CD4-positive, alpha-beta memory T cell (primary cell): ENCODE data around the gene SOS1. TPM values are rescaled to one million over a fixed set of nuclear protein-coding genes. Genes with fewer than 3 reads are reported as not detected.
"Not testable (repeated sequence)": the region's sequence is repeated elsewhere in the genome, so short reads cannot be mapped to it uniquely, and the experiment has no call there.

ENCODE experiments used
- CTCF ChIA-PET: fragments of 350-600 bp; sonication (Branson Sonifier 250); formaldehyde crosslinking; loops from one replicate; lab custom pipeline; 2021; ENCODE audit warnings: inconsistent platforms; ENCODE audit not compliant: partially characterized antibody; lab: Charles Lee
- POLR2A ChIA-PET: fragments of 350-600 bp; sonication (Branson Sonifier 250); formaldehyde crosslinking; loops from one replicate; lab custom pipeline; 2021; ENCODE audit not compliant: partially characterized antibody; lab: Charles Lee
- DNase-seq, 5 donors: peaks; one replicate each; pipeline versions ENCODE4 v3.0.0 to v3.0.0-alpha.2; 2020 to 2022; ENCODE audit warnings: mixed read lengths in 1 of 5
- H3K27ac ChIP-seq: one replicate; pipeline ENCODE4 v1.7.0; 2013; ENCODE audit warnings: low read depth, low read length
- H3K27me3 ChIP-seq: 2 replicates; pipeline ENCODE4 v1.7.0; 2013; ENCODE audit warnings: mild to moderate bottlenecking, low read length, moderate library complexity; ENCODE audit not compliant: insufficient read depth
- H3K36me3 ChIP-seq: 2 replicates; pipeline ENCODE4 v1.7.0; 2013; ENCODE audit warnings: mild to moderate bottlenecking, low read length, moderate library complexity; ENCODE audit not compliant: insufficient read depth
- H3K4me1 ChIP-seq: 2 replicates; pipeline ENCODE4 v1.7.0; 2013; ENCODE audit warnings: mild to moderate bottlenecking, low read length, moderate library complexity; ENCODE audit not compliant: insufficient read depth
- H3K4me3 ChIP-seq, 2 donors: one replicate each; pipeline ENCODE4 v1.7.0; 2013; ENCODE audit warnings: low read length in 2 of 2, mild to moderate bottlenecking in 1 of 2
- H3K9me3 ChIP-seq, 2 donors: one replicate each; pipeline ENCODE4 v1.7.0; 2013; ENCODE audit warnings: low read length in 2 of 2, control low read depth in 1 of 2; ENCODE audit not compliant: control insufficient read depth in 1 of 2
- H3K27ac Mint-ChIP-seq, 7 donors: one replicate each; pipeline ENCODE4 v1.8.0; 2020 to 2021; ENCODE audit warnings: mixed read lengths in 7 of 7, mild to moderate bottlenecking in 6 of 7, inconsistent platforms in 3 of 7, moderate library complexity in 3 of 7
- H3K27me3 Mint-ChIP-seq, 2 donors: one replicate each; pipeline ENCODE4 v1.8.0; 2020 to 2021; ENCODE audit warnings: mixed read lengths in 2 of 2
- H3K36me3 Mint-ChIP-seq, 2 donors: one replicate each; pipeline ENCODE4 v1.8.0; 2020 to 2021; ENCODE audit warnings: mixed read lengths in 2 of 2, inconsistent platforms in 1 of 2, mild to moderate bottlenecking in 1 of 2
- H3K4me1 Mint-ChIP-seq, 4 donors: one replicate each; pipeline ENCODE4 v1.8.0; 2020 to 2021; ENCODE audit warnings: mixed read lengths in 4 of 4, mild to moderate bottlenecking in 1 of 4
- H3K4me3 Mint-ChIP-seq, 8 donors: one replicate each; pipeline ENCODE4 v1.8.0; 2020 to 2021; ENCODE audit warnings: mixed read lengths in 8 of 8, mild to moderate bottlenecking in 7 of 8, moderate library complexity in 6 of 8, inconsistent platforms in 3 of 8
- H3K9me3 Mint-ChIP-seq, 8 donors: one replicate each; pipeline ENCODE4 v1.8.0; 2020 to 2021; ENCODE audit warnings: mixed read lengths in 8 of 8, mild to moderate bottlenecking in 5 of 8, inconsistent platforms in 3 of 8, moderate library complexity in 1 of 8
- intact Hi-C: fragments of 100-400 bp; cut with micrococcal nuclease; formaldehyde crosslinking; loops from one replicate; pipeline ENCODE4 v1.15.1; 2023
- polyA plus RNA-seq, 2 donors: library from polyadenylated mRNA; unstranded; fragments of 300-500 nt; fragmentation: Illumina TruSeq; gene quantifications; one replicate each; pipeline ENCODE4 v1.2.3, GENCODE V29; 2021
- total RNA-seq, 2 experiments: library from RNA; stranded (reverse); gene quantifications; one replicate each; pipeline ENCODE4 v1.2.3, GENCODE V29; 2021

SOS1 gene
- total and polyA plus RNA-seq, 4 experiments from 2014 or later: 5.7 to 103 (median 60.0) TPM

- Mint-ChIP-seq H3K4me1 (peaks cover 0 to 11% (median 3%) of the 10 kb centered on the region in 4 donors), H3K9me3 (no peaks in the 10 kb centered on the region), H3K4me3 (no peak overlapping the region), H3K27ac (no peak overlapping the region), H3K36me3 (peaks cover 15 to 31% of the 10 kb centered on the region in 2 donors), H3K27me3 (no peaks in the 10 kb centered on the region)
- H3K36me3 ChIP-seq: peaks cover 13% of the 10 kb centered on the region
- DNase-seq: no peak
- H3K4me3 ChIP-seq: no peak overlapping the region
- H3K27ac ChIP-seq: no peak overlapping the region
- POLR2A ChIA-PET: interaction anchor here (0.6 to 4.1 kb wide), 4 partner anchors 61 to 171 kb away, joined by 3 to 31 read pairs (median 6); partner anchors contain the start of gene SOS1
- H3K27me3 ChIP-seq: no peaks in the 10 kb centered on the region
- H3K9me3 ChIP-seq: no peaks in the 10 kb centered on the region
- no peaks in the 10 kb centered on the region for H3K4me1 ChIP-seq
- intact Hi-C loops: loop anchor here (2.0 kb wide), 1 partner anchor 111 kb away; no protein-coding TSS in a partner anchor
- CTCF ChIA-PET: interaction anchor here (0.7 to 15.1 kb wide), 11 partner anchors 28 to 169 kb away, joined by 3 to 371 read pairs (median 5); partner anchors contain the start of gene SOS1
These were observed 62.8 kb downstream of the SOS1 start for GRCh38 chr2:39058101-39058500.

- peaks cover 28 to 63% of the 10 kb centered on the region in 2 donors for H3K36me3 Mint-ChIP-seq
- DNase-seq, H3K9me3 Mint-ChIP-seq, POLR2A ChIA-PET, H3K4me1 ChIP-seq, H3K27ac ChIP-seq, H3K4me3 ChIP-seq, intact Hi-C loops, H3K4me3 Mint-ChIP-seq, H3K27me3 Mint-ChIP-seq, H3K4me1 Mint-ChIP-seq, H3K27ac Mint-ChIP-seq, H3K9me3 ChIP-seq, H3K27me3 ChIP-seq: not testable (repeated sequence)
- H3K36me3 ChIP-seq: peaks cover 27% of the 10 kb centered on the region
- CTCF ChIA-PET: interaction anchor here (15.1 kb wide), 1 partner anchor 175 kb away, joined by 371 read pairs; no protein-coding TSS in a partner anchor
These were observed 68.2 kb downstream of the SOS1 start for GRCh38 chr2:39052665-39053064.

DNA sequence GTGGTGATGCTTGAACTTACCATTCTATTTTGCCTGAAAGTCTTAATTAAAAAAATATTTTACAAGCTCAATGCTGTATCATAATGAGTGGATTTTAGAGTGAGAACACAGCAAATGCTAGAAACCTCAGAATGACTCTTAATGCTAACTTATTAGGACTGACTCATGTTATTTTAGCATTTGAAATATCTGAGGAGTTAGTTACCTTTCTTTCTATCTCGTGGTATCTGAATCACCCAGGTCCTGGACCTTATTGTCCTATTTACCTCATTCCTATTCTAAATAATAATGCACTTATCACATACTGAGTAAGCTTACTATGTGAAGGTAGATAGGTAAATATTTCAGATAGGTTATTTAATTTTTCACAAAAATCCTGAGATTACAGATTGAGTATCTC, 70.7 kb downstream of the SOS1 start:
- Mint-ChIP-seq H3K36me3 (peaks cover 35 to 62% of the 10 kb centered on the region in 2 donors), H3K27me3 (no peaks in the 10 kb centered on the region), H3K27ac (no peak overlapping the region), H3K9me3 (no peaks in the 10 kb centered on the region), H3K4me3 (no peak overlapping the region), H3K4me1 (peaks cover 0 to 4% (median 0%) of the 10 kb centered on the region in 4 donors)
- intact Hi-C loops: no loop called here
- Histone ChIP-seq H3K9me3 (no peaks in the 10 kb centered on the region), H3K4me1 (no peaks in the 10 kb centered on the region), H3K27me3 (no peaks in the 10 kb centered on the region), H3K4me3 (no peak overlapping the region), H3K36me3 (peaks cover 21% of the 10 kb centered on the region), H3K27ac (no peak overlapping the region)
- ChIA-PET CTCF (interaction anchor here (0.6 to 0.8 kb wide), 2 partner anchors 179 to 248 kb away, joined by 3 read pairs; no protein-coding TSS in a partner anchor), POLR2A (no interaction called here)
- no peak for DNase-seq

GRCh38 chr2:39039072-39039471, 81.8 kb downstream of the SOS1 start:
- Mint-ChIP-seq H3K4me3 (no peak overlapping the region), H3K36me3 (peaks cover 18 to 20% of the 10 kb centered on the region in 2 donors), H3K4me1 (peaks cover 0 to 2% (median under 1%) of the 10 kb centered on the region in 4 donors), H3K9me3 (peaks cover 0 to 2% (median 0%) of the 10 kb centered on the region in 8 donors), H3K27me3 (no peaks in the 10 kb centered on the region), H3K27ac (peak overlapping the region in 1 of 7 donors; percentile 14)
- H3K27ac ChIP-seq: no peak overlapping the region
- intact Hi-C loops: no loop called here
- POLR2A ChIA-PET: no interaction called here
- no peaks in the 10 kb centered on the region for H3K9me3 ChIP-seq
- no peaks in the 10 kb centered on the region for H3K4me1 ChIP-seq
- H3K36me3 ChIP-seq: no peaks in the 10 kb centered on the region
- no peak for DNase-seq
- H3K4me3 ChIP-seq: no peak overlapping the region
- no peaks in the 10 kb centered on the region for H3K27me3 ChIP-seq
- CTCF ChIA-PET: interaction anchor here (1.2 kb wide), 1 partner anchor 28 kb away, joined by 3 read pairs; no protein-coding TSS in a partner anchor

DNA sequence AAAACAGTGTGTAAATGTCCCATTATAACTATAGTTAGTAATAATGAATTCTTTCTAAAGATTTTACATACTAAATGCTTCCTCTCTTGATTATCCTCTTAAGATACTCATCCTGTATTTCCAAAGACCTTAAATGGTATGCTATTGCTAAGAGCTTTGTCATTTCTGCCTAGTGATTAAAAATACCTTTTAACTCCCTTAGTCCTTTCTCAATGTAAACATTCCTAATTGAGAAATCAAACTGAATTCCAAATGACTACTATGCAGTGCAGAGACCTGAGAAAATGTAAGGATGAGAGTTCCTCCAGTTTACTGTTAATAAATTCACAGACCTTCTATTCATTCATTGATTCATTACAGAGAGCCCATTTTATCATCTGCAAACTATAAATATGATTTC, 86.9 kb downstream of the SOS1 start:
- CTCF ChIA-PET: no interaction called here
- H3K27ac ChIP-seq: no peak overlapping the region

GRCh38 chr2:39027421-39027820, 93.4 kb downstream of the SOS1 start:
- DNase-seq: no peak
- Mint-ChIP-seq H3K4me3 (no peak overlapping the region), H3K27ac (no peak overlapping the region), H3K36me3 (peaks cover 31 to 43% of the 10 kb centered on the region in 2 donors), H3K27me3 (no peaks in the 10 kb centered on the region), H3K4me1 (peaks cover 1 to 5% (median 3%) of the 10 kb centered on the region in 4 donors), H3K9me3 (no peaks in the 10 kb centered on the region)
- Histone ChIP-seq H3K9me3 (no peaks in the 10 kb centered on the region), H3K4me3 (no peak overlapping the region), H3K36me3 (peaks cover 12% of the 10 kb centered on the region), H3K27me3 (no peaks in the 10 kb centered on the region), H3K27ac (no peak overlapping the region), H3K4me1 (no peaks in the 10 kb centered on the region)
- ChIA-PET POLR2A (no interaction called here), CTCF (no interaction called here)
- intact Hi-C loops: no loop called here

More for the DNA sequence above, 86.9 kb downstream of the SOS1 start:
- H3K9me3 Mint-ChIP-seq: peaks cover 0 to 2% (median 0%) of the 10 kb centered on the region in 8 donors
- POLR2A ChIA-PET: no interaction called here
- H3K27me3 Mint-ChIP-seq: no peaks in the 10 kb centered on the region
- Histone ChIP-seq H3K4me3 (no peak overlapping the region), H3K9me3 (no peaks in the 10 kb centered on the region), H3K4me1 (no peaks in the 10 kb centered on the region), H3K27me3 (no peaks in the 10 kb centered on the region), H3K36me3 (peaks cover 13% of the 10 kb centered on the region)
- H3K4me3 Mint-ChIP-seq: no peak overlapping the region
- DNase-seq: no peak
- H3K27ac Mint-ChIP-seq: peak overlapping the region in 1 of 7 donors; percentile 72
- intact Hi-C loops: no loop called here
- peaks cover 20 to 38% of the 10 kb centered on the region in 2 donors for H3K36me3 Mint-ChIP-seq
- H3K4me1 Mint-ChIP-seq: peaks cover 0 to 4% (median 3%) of the 10 kb centered on the region in 4 donors

DNA sequence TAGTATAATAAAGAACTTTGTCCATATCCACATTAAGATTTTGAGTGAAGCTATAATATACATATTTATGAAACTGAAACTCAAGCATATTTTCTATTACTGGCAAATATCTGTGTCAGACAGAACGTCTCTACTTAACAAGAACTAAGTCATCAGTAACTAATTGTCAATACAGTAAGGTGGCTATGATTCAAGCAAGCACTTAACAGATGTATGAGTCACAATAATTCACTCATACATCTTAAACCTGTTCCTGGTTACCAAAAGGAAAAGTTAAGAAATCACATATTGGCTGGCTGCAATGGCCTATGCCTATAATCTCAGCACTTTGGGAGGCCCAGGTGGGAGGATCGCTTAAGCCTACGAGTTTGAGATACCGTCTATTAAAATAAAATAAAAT, 96.0 kb downstream of the SOS1 start:
- DNase-seq: no peak
- Mint-ChIP-seq H3K4me1 (peaks cover 0 to 5% (median 2%) of the 10 kb centered on the region in 4 donors), H3K27me3 (no peaks in the 10 kb centered on the region), H3K9me3 (no peaks in the 10 kb centered on the region), H3K36me3 (peaks cover 22 to 37% of the 10 kb centered on the region in 2 donors), H3K27ac (peak overlapping the region in 1 of 7 donors; percentile 48), H3K4me3 (no peak overlapping the region)
- intact Hi-C loops: no loop called here
- no peaks in the 10 kb centered on the region for H3K4me1 ChIP-seq
- no peak overlapping the region for H3K4me3 ChIP-seq
- POLR2A ChIA-PET: no interaction called here
- peaks cover 3% of the 10 kb centered on the region for H3K36me3 ChIP-seq
- CTCF ChIA-PET: interaction anchor here (1.2 kb wide), 1 partner anchor 77 kb away, joined by 4 read pairs; no protein-coding TSS in a partner anchor
- no peaks in the 10 kb centered on the region for H3K27me3 ChIP-seq
- no peak overlapping the region for H3K27ac ChIP-seq
- no peaks in the 10 kb centered on the region for H3K9me3 ChIP-seq
